Activated CD8-positive, alpha-beta memory T cell treated with anti-CD3 and anti-CD28 coated beads for 1 hour (primary cell): Measurements from ENCODE around the gene RBBP9.
A peak's percentile ranks its signal among the peaks of the same experiment; 100 is the strongest.
"Not testable (repeated sequence)": the region's sequence is repeated elsewhere in the genome, so short reads cannot be mapped to it uniquely, and the experiment has no call there.

Experiments
- DNase-seq, 2 donors: peaks; one replicate each; pipeline ENCODE4 v3.0.0-alpha.2; 2020; ENCODE audit warnings: low read depth in 1 of 2; ENCODE audit errors: extremely low read depth in 1 of 2

RBBP9 gene

GRCh38 chr20:18496740-18497592, at the start of gene RBBP9:
RBBP9 (minus strand) TSS chr20:18497225; CDS start chr20:18497167, 58 bp downstream.
- DNase-seq: peak; percentile 48 to 61

- DNase-seq: no peak
Observed at GRCh38 chr20:18545566-18545965, 48.5 kb upstream of the RBBP9 start.

- no peak for DNase-seq
Observed at GRCh38 chr20:18543932-18544331, 46.9 kb upstream of the RBBP9 start.

GRCh38 chr20:18543216-18543615, 46.2 kb upstream of the RBBP9 start:
- no peak for DNase-seq

GRCh38 chr20:18541741-18542140, 44.7 kb upstream of the RBBP9 start:
- no peak for DNase-seq

- DNase-seq: no peak
Observed at GRCh38 chr20:18537651-18538050, 40.6 kb upstream of the RBBP9 start.

GRCh38 chr20:18533978-18534644, 37.1 kb upstream of the RBBP9 start:
- no peak for DNase-seq

- DNase-seq: no peak
Observed at GRCh38 chr20:18533491-18533890, 36.5 kb upstream of the RBBP9 start.

- DNase-seq: no peak
Observed at GRCh38 chr20:18532626-18533025, 35.6 kb upstream of the RBBP9 start.

- no peak for DNase-seq
Observed at GRCh38 chr20:18529041-18529440, 32.0 kb upstream of the RBBP9 start.

- no peak for DNase-seq
Observed at GRCh38 chr20:18527836-18528235, 30.8 kb upstream of the RBBP9 start.

GRCh38 chr20:18527339-18527738, 30.3 kb upstream of the RBBP9 start:
- DNase-seq: no peak

GRCh38 chr20:18526761-18527160, 29.7 kb upstream of the RBBP9 start:
- DNase-seq: not testable (repeated sequence)

GRCh38 chr20:18524646-18525045, 27.6 kb upstream of the RBBP9 start:
- no peak for DNase-seq

- no peak for DNase-seq
Observed at GRCh38 chr20:18523066-18523465, 26.0 kb upstream of the RBBP9 start.

- not testable (repeated sequence) for DNase-seq
Observed at GRCh38 chr20:18522066-18522465, 25.0 kb upstream of the RBBP9 start.

- no peak for DNase-seq
Observed at GRCh38 chr20:18515973-18516372, 18.9 kb upstream of the RBBP9 start.

- DNase-seq: no peak
Observed at GRCh38 chr20:18514127-18514526, 17.1 kb upstream of the RBBP9 start.

- DNase-seq: no peak
Observed at GRCh38 chr20:18513208-18513607, 16.2 kb upstream of the RBBP9 start.

- DNase-seq: no peak
Observed at GRCh38 chr20:18511571-18511970, 14.5 kb upstream of the RBBP9 start.

- peak; percentile 95 to 98 for DNase-seq
Observed at GRCh38 chr20:18507218-18508191, 10.5 kb upstream of the RBBP9 start, which contains the start of gene SEC23B. SEC23B (plus strand) TSS chr20:18507940; CDS start chr20:18510836, 2,896 bp downstream.
